Skeletal muscle tissue (tissue), 5 donors: Measurements from ENCODE around the gene CAAP1. TPM values are rescaled to one million over a fixed set of nuclear protein-coding genes. Genes with fewer than 3 reads are reported as not detected.

ENCODE experiments used
- H3K27ac ChIP-seq: one replicate; pipeline ENCODE4 v1.7.0; 2013; ENCODE audit warnings: mild to moderate bottlenecking, low read depth, low read length, inconsistent platforms
- H3K27me3 ChIP-seq, 3 donors: one replicate each; pipeline ENCODE4 v1.7.0; 2013; ENCODE audit warnings: low read length in 3 of 3; ENCODE audit not compliant: control insufficient read depth in 3 of 3, insufficient read depth in 3 of 3
- H3K36me3 ChIP-seq, 3 donors: one replicate each; pipeline ENCODE4 v1.7.0; 2013; ENCODE audit warnings: low read length in 3 of 3; ENCODE audit not compliant: control insufficient read depth in 3 of 3, insufficient read depth in 3 of 3
- H3K4me1 ChIP-seq, 3 donors: one replicate each; pipeline ENCODE4 v1.7.0; 2013; ENCODE audit warnings: low read length in 3 of 3, mild to moderate bottlenecking in 3 of 3; ENCODE audit not compliant: control insufficient read depth in 3 of 3, insufficient read depth in 3 of 3
- H3K4me3 ChIP-seq, 3 donors: one replicate each; pipeline ENCODE4 v1.7.0; 2013; ENCODE audit warnings: low read length in 3 of 3
- H3K9ac ChIP-seq, 3 donors: one replicate each; pipeline ENCODE4 v1.7.0; 2013; ENCODE audit warnings: low read length in 3 of 3, mild to moderate bottlenecking in 3 of 3, moderate library complexity in 2 of 3, low read depth in 1 of 3
- H3K9me3 ChIP-seq, 3 donors: one replicate each; pipeline ENCODE4 v1.7.0; 2013; ENCODE audit warnings: low read length in 3 of 3; ENCODE audit not compliant: control insufficient read depth in 3 of 3
- small RNA-seq: library from RNA; depleted of rRNA; stranded (forward); fragments of <200 nt; gene quantifications from one replicate; pipeline ENCODE3, GENCODE V24; 2014
- total RNA-seq: library from RNA; depleted of rRNA; stranded (reverse); fragments of >200 nt; gene quantifications from one replicate; pipeline ENCODE4 v1.2.3, GENCODE V29; 2014
- donor health status: Osteomylitis.

Gene CAAP1
- total RNA-seq, 1 donor from 2014 or later: 12.5 TPM

DNA sequence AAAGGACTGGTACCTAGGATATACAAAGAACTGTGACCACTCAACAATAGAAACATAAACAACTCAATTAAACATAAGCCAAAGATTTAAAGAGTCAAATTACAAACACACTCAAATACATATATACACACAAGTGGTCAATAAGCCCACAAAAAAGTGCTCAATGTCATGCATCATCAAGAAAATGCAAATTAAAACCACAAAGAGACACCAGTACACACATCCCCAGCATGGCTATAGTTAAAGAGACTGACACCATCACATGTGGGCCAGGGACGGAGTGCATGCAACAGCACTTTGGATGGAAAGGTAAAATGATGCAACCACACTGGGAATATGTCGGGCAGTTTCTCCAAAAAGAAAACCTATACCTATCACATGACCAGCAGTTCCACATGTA is 89.7 kb downstream of the CAAP1 start:
- H3K27me3 ChIP-seq: no peaks in the 10 kb centered on the region
- no peak overlapping the region for H3K9ac ChIP-seq
- H3K27ac ChIP-seq: no peak overlapping the region
- no peaks in the 10 kb centered on the region for H3K36me3 ChIP-seq
- no peaks in the 10 kb centered on the region for H3K9me3 ChIP-seq
- peaks cover 0 to 5% (median 0%) of the 10 kb centered on the region in 3 donors for H3K4me1 ChIP-seq
- no peak overlapping the region for H3K4me3 ChIP-seq

GRCh38 chr9:26801772-26802171 is 90.8 kb downstream of the CAAP1 start:
- H3K4me3 ChIP-seq: no peak overlapping the region
- H3K9me3 ChIP-seq: no peaks in the 10 kb centered on the region
- H3K27ac ChIP-seq: no peak overlapping the region
- no peaks in the 10 kb centered on the region for H3K27me3 ChIP-seq
- H3K36me3 ChIP-seq: no peaks in the 10 kb centered on the region
- no peak overlapping the region for H3K9ac ChIP-seq
- H3K4me1 ChIP-seq: peaks cover 0 to 5% (median 0%) of the 10 kb centered on the region in 3 donors

- no peak overlapping the region for H3K27ac ChIP-seq
- H3K27me3 ChIP-seq: no peaks in the 10 kb centered on the region
- no peaks in the 10 kb centered on the region for H3K36me3 ChIP-seq
- H3K9ac ChIP-seq: no peak overlapping the region
- peaks cover 0 to 5% (median 0%) of the 10 kb centered on the region in 3 donors for H3K4me1 ChIP-seq
- H3K4me3 ChIP-seq: no peak overlapping the region
- no peaks in the 10 kb centered on the region for H3K9me3 ChIP-seq
These were observed 92.3 kb downstream of the CAAP1 start for GRCh38 chr9:26800322-26800721.

GRCh38 chr9:26791274-26791673 is 101.3 kb downstream of the CAAP1 start:
- no peak overlapping the region for H3K27ac ChIP-seq
- no peaks in the 10 kb centered on the region for H3K36me3 ChIP-seq

More at GRCh38 chr9:26791274-26791673, 101.3 kb downstream of the CAAP1 start:
- no peak overlapping the region for H3K4me3 ChIP-seq
- no peaks in the 10 kb centered on the region for H3K27me3 ChIP-seq
- H3K9ac ChIP-seq: no peak overlapping the region
- no peaks in the 10 kb centered on the region for H3K4me1 ChIP-seq
- H3K9me3 ChIP-seq: peaks cover 0 to 2% (median 0%) of the 10 kb centered on the region in 3 donors

Small RNA genes lying within 50 kb of the gene (small RNA-seq; reads per million reads assigned to genes)
- not detected for gene RF00322
- gene RN7SL100P: not detected

Other genes with a start within 250 kb of the CAAP1 start
- gene PLAA, start 54.4 kb upstream of the CAAP1 start, total RNA-seq: 28.2 TPM
- gene IFT74, start 63.6 kb upstream of the CAAP1 start, total RNA-seq: 9.4 TPM
- gene LRRC19, start 112.9 kb upstream of the CAAP1 start, total RNA-seq: not detected
- gene TEK, start 216.4 kb upstream of the CAAP1 start, total RNA-seq: 23.0 TPM